K562 (cell line): ENCODE data around the gene CACNG8. TPM values are rescaled to one million over a fixed set of nuclear protein-coding genes. Genes with fewer than 3 reads are reported as not detected.

Source experiments
- ZNF143 ChIP-seq: sonication (generic); formaldehyde crosslinking; IDR thresholded peaks from 2 replicates; pipeline ENCODE4 v1.9.0; 2022; ENCODE audit warnings: mild to moderate bottlenecking, missing genetic modification reagents
- polyA plus RNA-seq, 8 experiments: library from polyadenylated mRNA; depleted of rRNA in 4 of 8; stranded (reverse) in 5 of 8; unstranded in 3 of 8; fragments of >200 nt; fragmentation: Nextera tagmentation in 2 of 8; fragmentation: Illumina TruSeq in 1 of 8; extraction: Ambion mirVana in 2 of 8; extraction: Trizol in 1 of 8; gene quantifications; 2 replicates each; pipeline versions ENCODE4 v1.2.1 to v1.2.3, GENCODE V29; 2011 to 2014; ENCODE audit warnings: inconsistent platforms in 1 of 8, missing spikeins in 1 of 8
- total RNA-seq, 7 experiments: library from RNA; depleted of rRNA in 6 of 7; stranded (reverse); fragments of >200 nt in 6 of 7; fragmentation: Illumina TruSeq in 2 of 7; extraction: Trizol in 2 of 7; gene quantifications; 2 replicates each; pipeline versions ENCODE4 v1.2.1 to v1.2.3, GENCODE V29; 2011 to 2021; ENCODE audit warnings: low replicate concordance in 1 of 7
- TF ChIP-seq, protein P1 (sequence below), 2 experiments: fragments of 450-650 bp in 1 of 2; sonication (generic) in 1 of 2; formaldehyde crosslinking in 1 of 2; IDR thresholded peaks; 2 replicates each; pipeline versions ENCODE4 v1.7.1 to v1.9.0; 2016 to 2022; ENCODE audit warnings: inconsistent platforms in 1 of 2, mild to moderate bottlenecking in 1 of 2, missing genetic modification reagents in 1 of 2

The CACNG8 gene
- total and polyA plus RNA-seq, 9 of the 15 experiments (the other 6 are each of a cell fraction or from before 2014, with no cell fraction given) = 0.02 to 0.05 TPM; not detected in 7

DNA sequence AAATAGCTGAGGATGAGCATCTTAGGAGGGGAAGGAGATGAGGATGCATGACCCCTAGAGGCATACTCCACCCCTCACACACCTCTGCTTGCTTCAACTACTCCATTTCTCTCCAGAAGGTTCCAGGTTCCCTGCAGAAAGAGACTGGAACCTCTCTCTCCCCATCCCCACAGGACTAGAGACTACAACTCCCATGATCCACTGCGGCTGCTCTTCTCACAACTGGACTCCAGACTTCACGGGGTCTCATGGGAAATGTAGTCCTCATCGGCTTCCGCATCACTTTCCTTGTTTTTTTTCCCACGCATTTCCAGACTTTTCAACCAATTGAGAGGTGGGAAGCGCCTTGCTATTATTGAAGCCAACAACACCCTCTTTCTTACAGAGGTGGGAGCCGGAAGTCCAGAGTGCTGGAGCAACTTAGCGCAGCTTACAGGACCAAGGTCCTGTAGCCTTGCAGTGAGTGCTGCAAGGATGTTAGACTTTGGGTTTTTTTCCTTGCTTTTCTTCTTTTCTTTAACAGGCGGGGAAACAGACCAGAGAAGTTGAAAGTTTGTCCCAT lies 14.8 kb downstream of the CACNG8 start (continued):
- TF ChIP-seq, protein P1, sequence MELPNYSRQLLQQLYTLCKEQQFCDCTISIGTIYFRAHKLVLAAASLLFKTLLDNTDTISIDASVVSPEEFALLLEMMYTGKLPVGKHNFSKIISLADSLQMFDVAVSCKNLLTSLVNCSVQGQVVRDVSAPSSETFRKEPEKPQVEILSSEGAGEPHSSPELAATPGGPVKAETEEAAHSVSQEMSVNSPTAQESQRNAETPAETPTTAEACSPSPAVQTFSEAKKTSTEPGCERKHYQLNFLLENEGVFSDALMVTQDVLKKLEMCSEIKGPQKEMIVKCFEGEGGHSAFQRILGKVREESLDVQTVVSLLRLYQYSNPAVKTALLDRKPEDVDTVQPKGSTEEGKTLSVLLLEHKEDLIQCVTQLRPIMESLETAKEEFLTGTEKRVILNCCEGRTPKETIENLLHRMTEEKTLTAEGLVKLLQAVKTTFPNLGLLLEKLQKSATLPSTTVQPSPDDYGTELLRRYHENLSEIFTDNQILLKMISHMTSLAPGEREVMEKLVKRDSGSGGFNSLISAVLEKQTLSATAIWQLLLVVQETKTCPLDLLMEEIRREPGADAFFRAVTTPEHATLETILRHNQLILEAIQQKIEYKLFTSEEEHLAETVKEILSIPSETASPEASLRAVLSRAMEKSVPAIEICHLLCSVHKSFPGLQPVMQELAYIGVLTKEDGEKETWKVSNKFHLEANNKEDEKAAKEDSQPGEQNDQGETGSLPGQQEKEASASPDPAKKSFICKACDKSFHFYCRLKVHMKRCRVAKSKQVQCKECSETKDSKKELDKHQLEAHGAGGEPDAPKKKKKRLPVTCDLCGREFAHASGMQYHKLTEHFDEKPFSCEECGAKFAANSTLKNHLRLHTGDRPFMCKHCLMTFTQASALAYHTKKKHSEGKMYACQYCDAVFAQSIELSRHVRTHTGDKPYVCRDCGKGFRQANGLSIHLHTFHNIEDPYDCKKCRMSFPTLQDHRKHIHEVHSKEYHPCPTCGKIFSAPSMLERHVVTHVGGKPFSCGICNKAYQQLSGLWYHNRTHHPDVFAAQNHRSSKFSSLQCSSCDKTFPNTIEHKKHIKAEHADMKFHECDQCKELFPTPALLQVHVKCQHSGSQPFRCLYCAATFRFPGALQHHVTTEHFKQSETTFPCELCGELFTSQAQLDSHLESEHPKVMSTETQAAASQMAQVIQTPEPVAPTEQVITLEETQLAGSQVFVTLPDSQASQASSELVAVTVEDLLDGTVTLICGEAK (IDR thresholded peaks at IDR 0.05) = 0 out of 2 replicates have a peak, but pooled peaks have one; percentile 16
- TF ChIP-seq, protein P1 (CRISPR knock-in tag; IDR thresholded peaks at IDR 0.05) = no peak
- peak; percentile 94 for TF ChIP-seq ZNF143
